Neural cell (in vitro differentiated cells): ENCODE results near the gene ARHGEF12.

ENCODE experiments used
- CTCF ChIP-seq: fragments of 450-650 bp; IDR thresholded peaks from 2 replicates; pipeline ENCODE4 v1.5.1; 2014; ENCODE audit warnings: antibody characterized with exemption, mild to moderate bottlenecking, moderate library complexity; ENCODE audit not compliant: poor library complexity, severe bottlenecking
- EP300 ChIP-seq: fragments of 450-650 bp; conservative IDR thresholded peaks from 2 replicates; pipeline ENCODE4 v1.6.1; 2014; ENCODE audit warnings: antibody characterized with exemption, mild to moderate bottlenecking, moderate library complexity; ENCODE audit not compliant: poor library complexity, severe bottlenecking
- EZH2 ChIP-seq: fragments of 200-600, 300-800 bp; shearing (Covaris generic), sonication (generic); IDR thresholded peaks from 2 replicates; pipeline ENCODE4 v1.6.1; 2014; ENCODE audit warnings: antibody characterized with exemption, low read length, borderline replicate concordance, mild to moderate bottlenecking; ENCODE audit not compliant: insufficient read depth, poor library complexity, severe bottlenecking
- POLR2AphosphoS5 ChIP-seq: IDR thresholded peaks from 2 replicates; pipeline ENCODE4 v1.6.1; 2012
- RAD21 ChIP-seq: fragments of 450-650 bp; conservative IDR thresholded peaks from 2 replicates; pipeline ENCODE4 v1.6.1; 2014; ENCODE audit warnings: antibody characterized with exemption, mild to moderate bottlenecking, moderate library complexity
- SMC3 ChIP-seq: fragments of 450-650 bp; conservative IDR thresholded peaks from 2 replicates; pipeline ENCODE4 v1.6.1; 2014; ENCODE audit warnings: antibody characterized with exemption, mild to moderate bottlenecking, moderate library complexity; ENCODE audit not compliant: poor library complexity
- TAF1 ChIP-seq: IDR thresholded peaks from 2 replicates; pipeline ENCODE4 v1.6.1; 2012; ENCODE audit warnings: low read depth
- TF ChIP-seq, protein P1 (sequence below): IDR thresholded peaks from 2 replicates; pipeline ENCODE4 v1.6.1; 2012; ENCODE audit warnings: borderline replicate concordance

DNA sequence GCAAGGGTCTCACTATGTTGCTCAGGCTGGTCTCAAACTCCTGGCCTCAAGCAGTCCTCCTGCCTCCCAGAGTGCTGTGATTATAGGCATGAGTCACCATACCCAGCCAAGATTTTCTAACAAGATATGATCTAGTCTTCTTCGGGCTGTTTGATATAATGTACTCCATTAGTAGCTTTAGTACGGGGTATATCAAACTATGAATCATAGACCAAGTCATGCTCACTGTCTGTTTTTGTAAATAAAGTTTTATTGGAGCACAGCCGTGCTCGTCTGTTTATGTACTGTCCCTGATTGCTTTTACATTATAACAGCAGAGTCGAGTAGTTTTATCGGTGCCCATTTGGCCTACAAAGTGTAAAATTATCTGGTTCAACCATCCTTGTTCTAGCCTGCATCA lies 131.4 kb downstream of the ARHGEF12 start:
- TF ChIP-seq CTCF (no peak), TAF1 (no peak), POLR2AphosphoS5 (no peak), EP300 (no peak), RAD21 (no peak), EZH2 (no peak), SMC3 (no peak)
- TF ChIP-seq, protein P1, sequence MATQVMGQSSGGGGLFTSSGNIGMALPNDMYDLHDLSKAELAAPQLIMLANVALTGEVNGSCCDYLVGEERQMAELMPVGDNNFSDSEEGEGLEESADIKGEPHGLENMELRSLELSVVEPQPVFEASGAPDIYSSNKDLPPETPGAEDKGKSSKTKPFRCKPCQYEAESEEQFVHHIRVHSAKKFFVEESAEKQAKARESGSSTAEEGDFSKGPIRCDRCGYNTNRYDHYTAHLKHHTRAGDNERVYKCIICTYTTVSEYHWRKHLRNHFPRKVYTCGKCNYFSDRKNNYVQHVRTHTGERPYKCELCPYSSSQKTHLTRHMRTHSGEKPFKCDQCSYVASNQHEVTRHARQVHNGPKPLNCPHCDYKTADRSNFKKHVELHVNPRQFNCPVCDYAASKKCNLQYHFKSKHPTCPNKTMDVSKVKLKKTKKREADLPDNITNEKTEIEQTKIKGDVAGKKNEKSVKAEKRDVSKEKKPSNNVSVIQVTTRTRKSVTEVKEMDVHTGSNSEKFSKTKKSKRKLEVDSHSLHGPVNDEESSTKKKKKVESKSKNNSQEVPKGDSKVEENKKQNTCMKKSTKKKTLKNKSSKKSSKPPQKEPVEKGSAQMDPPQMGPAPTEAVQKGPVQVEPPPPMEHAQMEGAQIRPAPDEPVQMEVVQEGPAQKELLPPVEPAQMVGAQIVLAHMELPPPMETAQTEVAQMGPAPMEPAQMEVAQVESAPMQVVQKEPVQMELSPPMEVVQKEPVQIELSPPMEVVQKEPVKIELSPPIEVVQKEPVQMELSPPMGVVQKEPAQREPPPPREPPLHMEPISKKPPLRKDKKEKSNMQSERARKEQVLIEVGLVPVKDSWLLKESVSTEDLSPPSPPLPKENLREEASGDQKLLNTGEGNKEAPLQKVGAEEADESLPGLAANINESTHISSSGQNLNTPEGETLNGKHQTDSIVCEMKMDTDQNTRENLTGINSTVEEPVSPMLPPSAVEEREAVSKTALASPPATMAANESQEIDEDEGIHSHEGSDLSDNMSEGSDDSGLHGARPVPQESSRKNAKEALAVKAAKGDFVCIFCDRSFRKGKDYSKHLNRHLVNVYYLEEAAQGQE, result no peak
